H1 (cell line): ENCODE data around the gene BIRC7.

ENCODE experiments used
- CEBPB ChIP-seq: IDR thresholded peaks from 2 replicates; pipeline ENCODE4 v1.6.1; 2012; ENCODE audit warnings: low read depth, low read length
- EP300 ChIP-seq, 2 experiments: IDR thresholded peaks; 1 replicate in 1 of 2; 2 replicates in 1 of 2; pipeline ENCODE4 v1.6.1; 2011 to 2012; ENCODE audit warnings: low read depth in 2 of 2, low read length in 2 of 2, mild to moderate bottlenecking in 2 of 2, borderline replicate concordance in 1 of 2, inconsistent platforms in 1 of 2, moderate library complexity in 1 of 2
- EZH2 ChIP-seq: fragments of 200-600 bp; sonication (generic); IDR thresholded peaks from 2 replicates; pipeline ENCODE4 v1.7.1; 2012; ENCODE audit warnings: low read depth, mild to moderate bottlenecking, moderate library complexity, low read length, inconsistent platforms; ENCODE audit not compliant: severe bottlenecking
- GABPA ChIP-seq: IDR thresholded peaks from 2 replicates; pipeline ENCODE4 v1.6.1; 2011; ENCODE audit warnings: mild to moderate bottlenecking, low read length, moderate library complexity, borderline replicate concordance; ENCODE audit not compliant: insufficient read depth
- GTF2F1 ChIP-seq: IDR thresholded peaks from 2 replicates; pipeline ENCODE4 v1.6.1; 2012; ENCODE audit warnings: low read depth, low read length, improper control_type of control experiment, borderline replicate concordance
- KDM5A ChIP-seq: fragments of 200-600 bp; IDR thresholded peaks from 2 replicates; pipeline ENCODE4 v1.7.1; 2012; ENCODE audit warnings: mild to moderate bottlenecking, low read length, inconsistent platforms, mixed read lengths
- POLR2A ChIP-seq, 2 experiments: IDR thresholded peaks; 1 replicate in 1 of 2; 2 replicates in 1 of 2; pipeline ENCODE4 v1.6.1; 2011; ENCODE audit warnings: low read depth in 2 of 2, low read length in 2 of 2, mild to moderate bottlenecking in 2 of 2; ENCODE audit errors: control extremely low read depth in 1 of 2
- POLR2AphosphoS5 ChIP-seq: IDR thresholded peaks from 2 replicates; pipeline ENCODE4 v1.6.1; 2011; ENCODE audit warnings: low read depth, low read length
- RAD21 ChIP-seq, 2 experiments: IDR thresholded peaks in 1 of 2; conservative IDR thresholded peaks in 1 of 2; 2 replicates each; pipeline ENCODE4 v1.6.1; 2011; ENCODE audit warnings: low read depth in 2 of 2, low read length in 2 of 2, improper control_type of control experiment in 1 of 2, inconsistent platforms in 1 of 2, mild to moderate bottlenecking in 1 of 2, moderate library complexity in 1 of 2
- RNF2 ChIP-seq: fragments of 200-900, 300-1000 bp; sonication (generic); IDR thresholded peaks from 2 replicates; pipeline ENCODE4 v1.7.1; 2016; ENCODE audit warnings: borderline replicate concordance, low read depth, mild to moderate bottlenecking, antibody characterized with exemption, low read length; ENCODE audit not compliant: poor library complexity, severe bottlenecking; ENCODE audit errors: missing control alignments
- SRF ChIP-seq: IDR thresholded peaks from 2 replicates; pipeline ENCODE4 v1.6.1; 2011; ENCODE audit warnings: mild to moderate bottlenecking, low read depth, low read length, moderate library complexity
- TAF1 ChIP-seq: IDR thresholded peaks from 2 replicates; pipeline ENCODE4 v1.6.1; 2011; ENCODE audit warnings: mild to moderate bottlenecking, low read depth, low read length
- TF ChIP-seq, protein P1 (sequence below), 3 experiments: IDR thresholded peaks; 1 replicate in 2 of 3; 2 replicates in 1 of 3; pipeline versions ENCODE4 v1.5.1 to v1.6.1; 2011; ENCODE audit warnings: low read length in 3 of 3, mild to moderate bottlenecking in 3 of 3, inconsistent platforms in 2 of 3, low read depth in 1 of 3, moderate library complexity in 1 of 3; ENCODE audit not compliant: insufficient read depth in 1 of 3; ENCODE audit errors: control extremely low read depth in 1 of 3

DNA sequence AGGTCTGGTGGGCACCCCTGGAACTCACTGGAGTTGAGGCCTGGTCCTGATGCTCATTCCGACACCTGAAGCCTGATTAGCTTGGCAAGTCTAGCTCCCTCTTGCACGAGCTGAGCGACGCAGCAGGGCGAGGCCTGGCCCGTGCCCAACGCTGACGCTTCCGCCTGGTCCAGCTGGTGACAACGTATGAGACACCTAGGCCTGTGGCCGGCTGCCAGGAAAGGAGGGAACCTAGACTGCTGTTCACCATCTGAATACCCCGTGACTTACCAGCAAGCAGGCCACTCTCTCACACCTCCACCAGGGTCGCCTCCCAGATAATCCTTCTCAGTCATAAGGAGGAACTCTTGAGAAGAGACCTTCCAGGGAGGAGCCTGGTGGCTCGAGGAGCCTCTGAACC, 44.3 kb upstream of the BIRC7 start:
- no peak for TF ChIP-seq EP300 (IDR thresholded peaks at IDR 0.05; ENCODE audit: borderline replicate concordance in 1 of 2, low read depth in 2 of 2, low read length in 2 of 2)
- no peak for TF ChIP-seq POLR2AphosphoS5
- TF ChIP-seq SRF: no peak
- TF ChIP-seq GTF2F1: no peak
- TF ChIP-seq, protein P1, sequence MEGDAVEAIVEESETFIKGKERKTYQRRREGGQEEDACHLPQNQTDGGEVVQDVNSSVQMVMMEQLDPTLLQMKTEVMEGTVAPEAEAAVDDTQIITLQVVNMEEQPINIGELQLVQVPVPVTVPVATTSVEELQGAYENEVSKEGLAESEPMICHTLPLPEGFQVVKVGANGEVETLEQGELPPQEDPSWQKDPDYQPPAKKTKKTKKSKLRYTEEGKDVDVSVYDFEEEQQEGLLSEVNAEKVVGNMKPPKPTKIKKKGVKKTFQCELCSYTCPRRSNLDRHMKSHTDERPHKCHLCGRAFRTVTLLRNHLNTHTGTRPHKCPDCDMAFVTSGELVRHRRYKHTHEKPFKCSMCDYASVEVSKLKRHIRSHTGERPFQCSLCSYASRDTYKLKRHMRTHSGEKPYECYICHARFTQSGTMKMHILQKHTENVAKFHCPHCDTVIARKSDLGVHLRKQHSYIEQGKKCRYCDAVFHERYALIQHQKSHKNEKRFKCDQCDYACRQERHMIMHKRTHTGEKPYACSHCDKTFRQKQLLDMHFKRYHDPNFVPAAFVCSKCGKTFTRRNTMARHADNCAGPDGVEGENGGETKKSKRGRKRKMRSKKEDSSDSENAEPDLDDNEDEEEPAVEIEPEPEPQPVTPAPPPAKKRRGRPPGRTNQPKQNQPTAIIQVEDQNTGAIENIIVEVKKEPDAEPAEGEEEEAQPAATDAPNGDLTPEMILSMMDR (IDR thresholded peaks at IDR 0.05; ENCODE audit: control extremely low read depth in 1 of 3, insufficient read depth in 1 of 3, low read depth in 1 of 3, low read length in 3 of 3): no peak
- TF ChIP-seq POLR2A (IDR thresholded peaks at IDR 0.05; ENCODE audit: control extremely low read depth in 1 of 2, low read depth in 2 of 2, low read length in 2 of 2): no peak
- no peak for TF ChIP-seq KDM5A
- no peak for TF ChIP-seq RNF2
- TF ChIP-seq RAD21 (IDR thresholded peaks at IDR 0.05 in 1 of 2, conservative IDR thresholded peaks at IDR 0.05 in 1 of 2; ENCODE audit: low read depth in 2 of 2, low read length in 2 of 2): no peak
- TF ChIP-seq CEBPB: no peak
- TF ChIP-seq EZH2: no peak
- TF ChIP-seq TAF1: no peak
- no peak for TF ChIP-seq GABPA
